Activated naive CD4-positive, alpha-beta T cell (primary cell): ENCODE measurements around the gene WDFY1.
"Not testable (repeated sequence)": the region's sequence is repeated elsewhere in the genome, so short reads cannot be mapped to it uniquely, and the experiment has no call there.

Source experiments
- DNase-seq, 4 experiments: peaks; one replicate each; lab custom pipeline; 2025; lab: John Stamatoyannopoulos, UW

WDFY1 gene

DNA sequence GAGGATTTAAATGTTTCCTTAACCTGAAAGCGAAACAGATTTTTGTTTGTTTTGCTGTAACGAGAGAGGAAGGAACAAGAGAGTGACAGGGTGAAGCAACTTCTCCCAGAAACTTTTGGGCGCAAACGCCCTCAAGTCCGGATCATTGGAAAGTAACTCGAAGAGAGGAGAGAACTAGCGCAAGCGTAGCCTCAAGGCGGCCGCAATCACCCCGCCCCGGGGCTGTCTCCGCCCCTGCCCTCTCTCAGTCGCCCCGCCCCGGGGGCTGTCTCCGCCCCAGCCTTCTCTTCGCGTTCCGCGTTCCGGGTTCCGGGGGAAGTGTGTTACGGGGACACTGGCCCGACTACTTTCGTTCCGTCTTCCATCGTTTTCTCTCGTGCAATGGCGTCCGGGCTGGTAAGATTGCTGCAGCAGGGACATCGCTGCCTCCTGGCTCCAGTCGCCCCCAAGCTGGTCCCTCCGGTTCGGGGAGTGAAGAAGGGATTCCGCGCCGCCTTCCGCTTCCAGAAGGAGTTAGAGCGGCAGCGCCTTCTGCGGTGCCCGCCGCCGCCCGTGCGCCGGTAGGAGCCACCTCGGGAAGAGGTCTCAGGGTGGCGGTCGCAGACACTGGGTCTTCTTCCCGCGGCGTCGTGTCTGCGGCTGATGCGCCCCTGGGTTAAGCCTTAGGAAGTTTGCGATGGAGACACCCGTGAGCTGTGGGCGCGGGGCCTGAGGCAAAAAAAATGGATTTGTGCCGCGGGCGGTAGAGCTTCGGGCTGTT, 12.1 kb upstream of the WDFY1 start, which contains the start of gene MRPL44:
Gene MRPL44, plus strand, starts transcription at position 372 of the 760 bp plus-strand sequence. Its CDS starts 10 bp downstream, at position 382.
- peak; percentile 93 to 99 (median 96) for DNase-seq

- DNase-seq, result no peak
Observed at GRCh38 chr2:223956300-223956699, 11.2 kb upstream of the WDFY1 start.

DNA sequence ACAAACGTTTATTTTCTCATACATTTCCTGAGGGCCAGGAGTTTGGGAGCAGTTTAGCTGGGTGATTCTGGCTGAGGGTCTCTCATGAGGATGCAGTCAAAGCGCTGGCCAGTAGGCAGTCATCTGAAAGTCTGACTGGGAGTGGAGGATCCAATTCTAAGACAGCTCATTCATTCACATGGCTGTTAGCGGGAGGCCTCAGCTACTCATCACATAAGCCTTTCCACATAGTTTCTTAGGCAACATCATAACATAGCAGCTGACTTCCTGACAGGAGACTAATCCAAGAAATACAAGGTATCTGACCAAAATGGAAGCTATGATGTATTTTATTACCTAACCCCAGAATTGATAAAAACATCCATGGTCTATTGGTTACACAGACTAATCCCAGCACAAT, 9.3 kb upstream of the WDFY1 start:
- no peak for DNase-seq

DNA sequence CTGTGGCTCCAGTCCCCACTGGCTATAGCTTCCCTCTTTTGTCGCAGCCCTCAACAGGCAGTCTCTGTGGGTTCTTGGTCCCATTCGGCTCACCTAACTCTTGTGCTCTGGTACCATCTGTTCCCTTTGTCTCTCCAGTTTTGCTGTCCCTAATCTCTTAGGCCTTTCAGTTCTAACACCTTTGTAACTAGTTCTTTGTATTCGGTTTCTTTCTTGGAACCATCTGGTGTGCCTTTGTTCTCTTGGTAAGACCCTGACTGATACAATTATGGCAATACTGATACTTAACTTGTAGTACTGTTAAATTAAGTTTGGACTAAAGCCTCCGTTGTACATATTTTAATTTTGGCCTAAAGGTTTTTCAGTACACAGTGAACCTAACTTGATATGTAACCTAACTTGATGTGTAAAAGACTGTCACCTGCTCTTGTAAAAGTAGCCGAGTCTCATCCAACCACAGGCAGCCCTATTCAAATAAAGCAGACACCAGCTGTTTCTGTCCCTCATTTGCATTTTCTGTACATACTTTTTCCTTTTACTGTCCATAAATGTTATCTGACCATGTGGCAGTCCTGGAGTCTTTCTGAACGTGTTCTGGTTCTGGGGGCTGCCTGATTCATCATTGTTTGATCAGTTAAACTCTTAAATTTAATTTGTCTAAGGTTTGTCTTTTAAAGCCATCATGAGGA, 7.3 kb upstream of the WDFY1 start:
- no peak for DNase-seq

GRCh38 chr2:223950448-223951347, 5.6 kb upstream of the WDFY1 start:
- DNase-seq, result no peak

- no peak for DNase-seq
Observed at GRCh38 chr2:223949241-223949840, 4.2 kb upstream of the WDFY1 start.

- DNase-seq, result no peak
Observed at GRCh38 chr2:223947711-223948205, 2.6 kb upstream of the WDFY1 start.

DNA sequence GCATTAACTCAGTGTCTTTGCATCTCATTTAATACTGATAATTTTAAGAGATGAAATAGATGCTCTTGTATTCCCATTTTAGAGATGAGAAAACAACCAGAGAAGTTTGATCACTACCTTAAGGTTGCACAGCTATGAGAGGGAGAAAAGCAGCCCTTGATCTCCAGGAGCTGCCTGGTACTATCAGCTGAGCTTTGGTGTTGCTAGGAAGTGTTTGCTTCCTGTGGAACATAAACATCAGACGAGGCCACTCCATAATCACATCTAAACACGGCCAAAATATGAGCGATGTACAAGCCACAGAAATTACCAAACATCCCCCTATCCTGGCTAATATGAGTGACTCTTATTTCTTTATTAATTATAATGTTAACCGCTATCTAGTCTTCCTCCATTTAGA, 620 bp upstream of the WDFY1 start:
- no peak for DNase-seq

- DNase-seq, result peak in 1 of 4 experiments; percentile 21
Observed at GRCh38 chr2:223944166-223944702, 901 bp downstream of the WDFY1 start.

- DNase-seq, result no peak
Observed at GRCh38 chr2:223943561-223944008, 1.6 kb downstream of the WDFY1 start.

DNA sequence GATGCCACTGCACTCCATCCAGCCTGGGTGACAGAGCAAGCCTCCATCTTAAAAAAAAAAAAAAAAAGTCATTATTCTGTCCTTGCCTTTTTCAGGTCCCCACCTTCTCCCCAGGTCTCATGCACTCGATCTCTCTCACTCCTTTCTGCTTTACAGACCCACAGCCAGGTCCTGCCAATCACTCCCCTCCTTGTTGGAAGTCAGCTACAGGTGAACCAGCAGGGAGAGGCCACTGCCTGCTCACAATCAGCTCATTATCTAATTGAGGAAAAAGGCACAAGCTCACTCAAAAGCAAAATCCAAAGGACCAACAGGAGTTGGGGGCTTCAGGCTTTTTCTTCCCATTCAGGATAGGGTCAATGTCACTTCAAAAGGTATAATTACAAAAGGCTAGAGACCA, 2.0 kb downstream of the WDFY1 start:
- no peak for DNase-seq

DNA sequence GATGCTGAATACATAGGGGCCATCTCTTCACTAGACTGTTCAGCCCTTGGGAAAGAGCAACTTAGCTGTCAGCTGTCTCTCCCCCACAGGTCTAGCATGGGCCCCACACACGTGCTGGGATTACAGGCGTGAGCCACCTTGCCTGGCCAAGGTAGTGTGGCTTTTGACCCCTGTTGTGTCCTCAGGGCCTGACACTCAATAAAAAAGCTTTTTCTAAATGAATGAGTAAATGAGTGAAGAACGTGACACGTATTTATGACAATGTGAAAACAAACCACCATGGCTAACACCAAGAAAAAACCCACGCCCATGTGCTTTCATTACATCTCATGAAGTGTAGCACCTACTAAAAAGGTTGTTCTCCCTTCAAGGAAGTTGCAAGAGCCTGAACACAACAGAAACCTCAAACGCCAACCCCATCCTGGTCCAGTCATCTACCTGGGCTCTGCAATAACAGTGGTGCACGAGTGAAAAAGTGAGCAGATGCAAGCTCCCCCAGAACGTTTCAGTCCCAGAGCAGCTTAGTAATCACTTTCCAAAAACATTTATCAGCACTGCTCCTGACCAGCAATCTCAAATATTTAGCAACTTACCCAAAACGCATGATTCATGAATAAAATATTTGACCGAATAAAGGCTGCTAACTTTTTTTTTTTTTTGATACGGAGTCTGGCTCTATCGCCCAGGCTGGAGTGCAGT, 3.4 kb downstream of the WDFY1 start:
- DNase-seq, result peak in 1 of 4 experiments; percentile 19

GRCh38 chr2:223939438-223939837, 5.7 kb downstream of the WDFY1 start:
- DNase-seq, result not testable (repeated sequence)

DNA sequence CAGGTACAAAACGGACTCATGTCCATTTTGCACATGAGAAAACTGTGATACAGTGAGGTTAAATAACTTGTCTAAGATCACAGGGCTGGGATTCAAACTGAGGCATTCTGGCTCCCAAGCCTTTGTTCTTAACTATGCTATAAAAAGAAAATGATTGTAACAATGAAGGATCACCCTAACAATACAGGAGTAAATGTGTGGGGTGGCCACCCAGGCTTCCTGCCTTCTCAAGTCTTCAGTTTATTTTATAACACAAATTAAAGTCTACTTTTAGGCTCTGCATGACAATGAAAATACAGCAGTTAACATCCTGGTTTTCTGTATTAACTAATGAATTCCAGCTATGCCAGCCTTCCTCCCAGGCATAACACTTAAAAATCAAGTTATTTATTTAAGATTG, 7.6 kb downstream of the WDFY1 start:
- DNase-seq, result no peak

GRCh38 chr2:223936862-223937326, 8.2 kb downstream of the WDFY1 start:
- no peak for DNase-seq

DNA sequence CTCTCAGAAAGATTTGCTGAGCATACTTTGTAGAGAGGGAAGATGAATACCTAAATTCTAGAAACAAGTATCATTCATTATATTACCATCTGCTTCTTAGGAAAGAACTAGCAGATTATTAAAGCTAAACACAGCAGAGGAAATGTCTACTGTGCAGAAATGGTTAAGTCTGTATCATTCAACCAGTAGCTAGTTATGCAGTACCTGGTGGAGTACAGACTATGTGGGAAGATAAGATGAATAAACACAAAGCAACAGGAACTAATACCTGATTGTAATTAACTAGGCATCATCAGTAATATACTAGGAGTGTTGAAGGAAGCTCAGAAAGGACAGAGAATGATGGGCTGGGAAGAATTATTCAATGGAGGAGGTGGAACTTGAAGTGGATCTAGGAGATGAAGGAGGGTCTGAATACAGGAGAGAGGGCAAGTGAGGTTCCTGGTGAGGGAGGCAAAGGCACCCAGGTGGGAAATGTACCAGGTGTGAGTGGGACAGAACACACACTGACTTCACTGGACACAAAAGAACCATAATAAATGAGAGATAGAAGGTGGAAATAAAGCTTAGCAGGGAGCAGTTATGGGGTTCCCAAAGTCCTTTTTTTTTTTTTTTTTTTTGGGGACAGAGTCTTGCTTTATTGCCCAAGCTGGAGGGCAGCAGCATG, 9.5 kb downstream of the WDFY1 start:
- no peak for DNase-seq

DNA sequence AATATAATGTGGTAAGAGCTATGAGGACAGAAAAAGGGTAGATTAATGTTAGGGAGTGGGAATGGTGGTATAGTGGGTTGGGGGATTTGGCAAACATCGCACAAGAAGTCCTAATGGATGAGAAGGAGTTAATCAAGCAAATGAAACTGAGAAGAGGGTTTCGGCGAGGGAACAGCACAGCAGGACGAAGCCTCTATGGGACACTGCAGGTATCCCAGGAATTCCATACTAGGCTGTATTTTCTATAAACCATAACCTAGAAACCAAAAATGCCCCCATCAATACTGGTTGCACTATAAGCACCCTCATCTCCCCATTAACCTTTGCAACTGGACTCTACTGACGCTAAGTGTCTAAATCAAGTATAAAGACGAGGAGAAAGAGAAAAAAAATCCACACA, 10.3 kb downstream of the WDFY1 start:
- DNase-seq, result no peak

GRCh38 chr2:223932816-223933800, 12.0 kb downstream of the WDFY1 start:
- DNase-seq, result no peak
